ENCODE data around the gene RIMOC1.

Gene RIMOC1, protein sequence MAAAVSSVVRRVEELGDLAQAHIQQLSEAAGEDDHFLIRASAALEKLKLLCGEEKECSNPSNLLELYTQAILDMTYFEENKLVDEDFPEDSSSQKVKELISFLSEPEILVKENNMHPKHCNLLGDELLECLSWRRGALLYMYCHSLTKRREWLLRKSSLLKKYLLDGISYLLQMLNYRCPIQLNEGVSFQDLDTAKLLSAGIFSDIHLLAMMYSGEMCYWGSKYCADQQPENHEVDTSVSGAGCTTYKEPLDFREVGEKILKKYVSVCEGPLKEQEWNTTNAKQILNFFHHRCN

GRCh38 chr5:41903892-41904799 lies at the start of gene RIMOC1:
RIMOC1 (plus strand) TSS chr5:41904344; CDS start chr5:41904368, 24 bp downstream.
- DNase-seq, result peak; percentile 97

GRCh38 chr5:41856644-41857491 lies 47.3 kb upstream of the RIMOC1 start:
- DNase-seq, result peak; percentile 1

- no peak for DNase-seq
These were observed 46.2 kb upstream of the RIMOC1 start for GRCh38 chr5:41857989-41858388.

GRCh38 chr5:41858890-41859289 lies 45.3 kb upstream of the RIMOC1 start:
- no peak for DNase-seq

DNA sequence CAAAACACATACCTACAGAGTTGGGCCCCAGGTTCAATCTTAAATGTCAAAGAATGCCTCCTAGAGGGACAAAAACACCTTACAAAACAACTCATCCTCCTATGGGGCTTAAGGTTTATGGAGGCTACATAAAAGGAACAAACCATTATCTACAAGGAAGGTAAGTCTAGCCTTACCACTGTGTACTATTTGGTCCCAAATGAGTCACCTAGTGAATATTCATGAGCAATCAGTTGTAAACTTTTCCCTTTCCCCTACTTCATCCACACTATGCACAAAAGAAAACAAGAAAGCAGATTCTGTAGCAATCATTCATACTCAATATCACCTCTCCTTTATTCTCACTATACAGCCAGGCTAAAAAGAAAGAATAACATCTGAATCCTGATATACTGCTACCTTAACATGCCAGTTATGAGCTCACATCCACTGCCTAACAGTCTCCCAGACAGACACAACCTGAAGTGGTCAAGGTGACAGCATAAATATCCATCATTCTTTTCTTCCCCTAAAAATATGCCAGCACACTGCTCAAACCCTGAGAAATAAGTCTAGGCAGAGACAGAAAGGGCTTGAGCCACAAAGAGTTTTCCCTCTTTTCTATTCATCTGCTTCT lies 40.2 kb upstream of the RIMOC1 start:
- no peak for DNase-seq

DNA sequence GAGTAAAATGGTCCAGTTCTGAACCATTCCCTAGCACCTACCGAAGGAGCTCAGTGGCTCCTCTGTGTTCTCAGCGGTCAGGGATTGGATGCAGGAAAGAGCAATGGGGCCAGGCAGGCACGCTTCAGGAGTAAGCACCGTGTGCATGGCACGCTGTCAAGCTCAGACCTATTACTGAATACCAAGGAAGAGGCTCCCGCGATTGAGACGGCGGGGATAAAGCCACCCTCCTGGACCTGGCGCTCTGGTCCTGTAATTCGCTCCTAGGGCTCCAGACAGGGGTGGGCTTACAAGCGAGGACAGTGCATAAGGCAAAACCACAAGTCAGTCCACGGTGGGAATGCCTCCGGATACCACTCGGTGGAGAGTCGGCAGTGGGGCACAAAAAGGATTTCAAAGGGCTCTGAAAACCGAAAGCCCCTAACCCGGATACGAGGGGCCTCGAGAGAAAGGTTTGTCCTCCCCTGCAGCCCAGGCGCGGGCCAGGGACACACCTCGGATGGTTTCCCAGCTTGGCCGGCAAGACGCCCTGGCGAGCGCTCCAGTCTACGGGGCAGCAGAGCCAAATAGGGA lies 34.9 kb upstream of the RIMOC1 start:
- DNase-seq, result peak; percentile 4

DNA sequence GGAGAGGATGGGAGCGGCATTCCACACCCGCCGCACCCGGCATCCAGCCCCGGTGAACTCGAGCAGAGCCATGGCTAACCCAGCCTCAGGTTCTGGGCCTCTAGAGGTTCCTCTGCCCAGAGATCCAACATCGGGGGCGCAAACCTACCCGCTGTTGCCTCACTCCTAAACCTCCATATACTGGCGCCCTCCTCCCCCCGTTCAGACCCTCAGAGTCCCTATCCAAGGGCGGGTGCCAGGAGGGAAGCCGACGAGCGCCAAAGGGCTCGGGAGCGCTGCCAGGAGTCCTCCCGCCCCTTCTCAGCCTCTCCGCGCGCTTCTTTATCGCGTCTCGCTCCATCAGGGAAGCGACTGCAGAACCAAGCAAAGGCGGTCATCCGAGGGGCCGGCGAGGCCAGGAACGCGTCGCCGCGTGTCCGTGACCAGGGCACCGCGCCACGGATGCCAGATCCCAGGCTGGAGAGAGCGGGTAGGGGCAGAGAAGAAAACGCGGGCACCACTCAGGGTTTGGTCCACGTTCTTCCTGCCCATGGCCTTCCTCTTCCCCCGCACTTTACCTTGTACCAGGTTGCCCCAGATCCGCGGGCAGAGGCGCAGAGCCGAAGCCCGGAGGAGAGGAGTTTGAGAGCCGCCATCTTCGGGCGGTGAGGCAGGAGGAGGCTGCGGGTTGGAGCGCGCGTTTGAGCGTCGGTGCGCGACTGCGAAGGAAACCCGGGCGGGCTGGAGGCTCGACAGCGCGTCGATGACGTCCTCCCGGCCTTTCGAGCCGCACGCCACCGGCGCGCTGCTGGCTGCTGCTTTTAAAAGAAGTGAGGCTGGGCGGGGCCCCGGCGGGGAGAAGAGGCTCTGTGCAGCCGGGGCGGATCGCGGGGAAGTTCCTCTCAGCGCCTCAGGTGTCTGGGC lies 34.2 kb upstream of the RIMOC1 start, which contains the start of gene OXCT1:
TSS of gene OXCT1 (minus strand) at position 702 of the 903 bp plus-strand sequence. CDS start at position 635, 67 bp downstream.
- peak; percentile 83 for DNase-seq

DNA sequence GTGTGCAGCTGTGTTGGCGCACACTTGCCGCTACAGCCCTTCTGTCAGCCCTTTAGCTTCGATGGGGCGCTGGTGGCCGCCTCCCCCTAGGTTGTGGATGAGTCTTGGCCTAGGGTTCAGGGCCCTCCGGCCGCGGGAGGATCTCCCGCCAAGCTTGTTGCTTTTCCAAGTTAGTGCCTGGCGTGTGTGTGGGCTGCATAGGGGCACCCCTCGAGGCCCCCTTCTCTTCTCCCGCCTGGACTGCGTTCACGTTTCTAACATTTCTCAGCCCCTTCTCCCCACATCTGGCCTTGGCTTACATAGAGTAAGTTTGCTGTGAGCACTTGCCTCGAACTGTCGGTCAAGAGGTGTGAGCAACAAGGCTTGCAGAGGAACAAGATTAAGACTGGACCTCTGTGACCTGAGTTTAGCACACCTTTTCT lies 33.5 kb upstream of the RIMOC1 start:
- DNase-seq, result no peak

DNA sequence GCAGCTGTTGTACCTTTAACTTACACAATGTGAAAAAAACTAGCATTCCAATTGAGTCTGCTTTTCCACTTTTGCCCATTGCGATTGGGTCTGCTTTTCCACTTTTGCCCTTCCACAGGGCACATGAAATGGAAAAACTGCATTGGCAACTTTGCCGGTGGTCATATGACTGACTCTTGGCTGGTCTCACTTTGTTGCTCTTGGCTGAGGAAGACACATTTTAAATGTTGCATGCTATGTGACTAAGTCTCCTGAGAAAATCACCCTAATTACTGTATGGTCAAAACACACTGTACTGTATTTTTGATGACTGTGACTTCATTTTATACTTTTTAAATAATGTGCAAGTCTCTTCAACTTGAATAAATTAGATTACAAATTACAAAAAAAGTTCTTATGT lies 32.3 kb upstream of the RIMOC1 start:
- DNase-seq, result no peak

DNA sequence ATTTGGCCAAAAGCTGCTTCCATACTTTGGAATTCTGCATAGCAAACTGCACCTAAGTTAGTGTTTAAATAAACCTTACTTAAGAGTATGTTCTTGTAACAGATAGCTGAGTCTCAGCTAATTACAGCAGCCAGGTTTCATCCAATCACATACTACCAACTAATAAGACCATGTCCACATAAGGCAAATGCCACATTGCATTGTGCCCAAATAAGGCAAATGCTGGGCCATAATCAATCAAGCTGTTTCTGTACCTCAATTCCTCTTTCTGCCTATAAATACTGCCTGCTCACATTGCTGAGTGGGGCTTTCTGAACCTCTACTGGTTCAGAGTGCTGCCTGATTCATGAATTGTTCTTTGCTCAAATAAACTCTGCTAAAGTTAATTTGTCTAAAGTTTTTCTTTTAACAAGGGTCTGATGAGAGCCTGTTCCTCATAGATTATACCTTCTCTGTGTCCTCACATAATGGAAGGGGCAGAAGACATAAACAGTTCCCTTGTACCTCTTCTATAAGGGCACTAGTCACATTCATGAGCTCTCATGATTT lies 29.6 kb upstream of the RIMOC1 start:
- DNase-seq, result no peak

GRCh38 chr5:41875121-41875520 lies 29.0 kb upstream of the RIMOC1 start:
- no peak for DNase-seq

DNA sequence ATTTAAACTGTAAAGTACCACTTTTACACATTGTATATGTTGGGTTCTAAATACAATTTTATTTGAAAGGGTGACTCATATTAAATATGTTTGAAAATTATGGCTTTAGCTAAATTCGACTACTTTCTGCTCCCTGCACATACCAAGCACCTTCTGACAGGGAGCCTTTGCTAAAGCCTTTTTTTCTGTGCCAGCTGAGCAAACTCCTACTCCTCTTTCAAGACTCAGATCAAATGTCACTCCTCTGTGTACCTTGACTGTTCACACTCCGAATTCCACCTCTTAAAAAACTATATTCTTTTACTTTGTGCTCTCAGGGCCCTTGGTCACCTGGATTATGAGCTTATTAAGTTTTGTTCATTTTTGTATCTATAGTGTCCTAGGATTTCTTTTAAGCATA lies 27.5 kb upstream of the RIMOC1 start:
- no peak for DNase-seq

- no peak for DNase-seq
These were observed 26.7 kb upstream of the RIMOC1 start for GRCh38 chr5:41877408-41877807.

GRCh38 chr5:41878173-41878572 lies 26.0 kb upstream of the RIMOC1 start:
- DNase-seq, result no peak

GRCh38 chr5:41878643-41879478 lies 25.3 kb upstream of the RIMOC1 start:
- no peak for DNase-seq

DNA sequence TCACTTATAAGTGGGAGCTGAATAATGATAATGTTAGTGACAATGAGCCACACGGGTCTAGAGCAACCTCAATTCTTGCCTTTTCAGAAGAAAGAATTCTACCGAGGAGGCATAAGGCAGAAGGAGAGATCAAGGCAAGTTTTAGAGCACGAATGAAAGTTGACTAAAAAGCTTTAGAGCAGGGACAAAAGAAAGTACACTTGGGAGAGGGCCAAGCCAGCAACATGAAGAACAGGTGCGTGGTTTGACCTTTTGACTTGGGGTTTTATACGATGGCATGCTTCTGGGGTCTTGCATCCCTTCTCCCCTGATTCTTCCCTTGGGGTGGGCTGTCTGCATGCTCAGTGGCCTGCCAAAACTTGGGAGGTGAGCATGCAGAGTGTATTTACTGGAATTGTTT lies 21.4 kb upstream of the RIMOC1 start:
- no peak for DNase-seq

GRCh38 chr5:41883243-41883642 lies 20.9 kb upstream of the RIMOC1 start:
- DNase-seq, result no peak

GRCh38 chr5:41883936-41884335 lies 20.2 kb upstream of the RIMOC1 start:
- no peak for DNase-seq

DNA sequence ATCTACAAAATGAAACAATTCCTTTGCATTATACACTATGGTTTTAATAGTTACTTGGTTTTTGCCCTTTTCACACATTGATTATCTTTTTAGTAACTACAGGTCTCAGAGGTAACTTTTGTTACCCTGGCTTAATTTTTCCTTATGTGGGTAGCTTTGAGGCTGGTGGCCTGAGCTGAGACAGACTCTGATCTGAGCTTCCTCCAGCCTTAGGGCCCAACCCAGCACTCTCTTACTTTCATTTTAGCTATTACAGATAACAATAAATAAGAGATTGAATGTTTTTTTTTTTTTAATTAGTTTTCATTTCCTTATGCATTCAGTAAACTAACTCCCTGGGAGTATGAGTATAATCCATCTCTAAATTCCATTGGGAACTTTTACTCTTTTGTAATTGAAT lies 18.9 kb upstream of the RIMOC1 start:
- no peak for DNase-seq
